Cardiac fibroblast (primary cell): ENCODE data around the gene NEB.

ENCODE experiments used
- DNase-seq, 2 donors: peaks; one replicate each; pipeline versions ENCODE4 v3.0.0 to v3.0.0-alpha.2; 2010; ENCODE audit warnings: low read depth in 2 of 2
- H3K4me3 ChIP-seq, 2 donors: replicated peaks in 1 of 2; 1 replicate in 1 of 2; 2 replicates in 1 of 2; pipeline ENCODE4 v1.5.1; 2011; ENCODE audit warnings: low read depth in 2 of 2, low read length in 2 of 2, mild to moderate bottlenecking in 2 of 2, moderate library complexity in 1 of 2
- TF ChIP-seq, protein P1 (sequence below): IDR thresholded peaks from one replicate; pipeline ENCODE4 v1.5.1; 2011; ENCODE audit warnings: low read depth, mild to moderate bottlenecking, low read length, inconsistent platforms

The NEB gene

DNA sequence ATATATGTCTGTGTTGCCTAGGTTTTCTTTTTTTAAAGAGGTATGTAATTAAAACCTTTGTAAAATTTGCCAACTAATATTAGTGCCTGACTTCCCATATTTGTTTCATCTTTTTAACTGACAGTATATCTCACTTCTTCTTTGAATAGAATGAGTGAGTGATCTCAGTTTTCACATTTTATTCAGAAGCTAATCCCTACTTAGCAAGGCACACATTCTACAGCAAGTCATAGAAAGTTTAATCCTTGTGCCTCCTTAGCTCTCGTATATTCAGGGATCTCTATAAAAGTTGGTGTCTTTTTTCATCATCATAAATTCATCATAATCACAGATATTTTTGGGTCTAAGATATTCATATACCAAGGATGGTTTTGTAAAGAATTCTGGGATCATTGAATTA is 258.0 kb downstream of the NEB start:
- H3K4me3 ChIP-seq: no peak overlapping the region
- DNase-seq: no peak
- TF ChIP-seq, protein P1, sequence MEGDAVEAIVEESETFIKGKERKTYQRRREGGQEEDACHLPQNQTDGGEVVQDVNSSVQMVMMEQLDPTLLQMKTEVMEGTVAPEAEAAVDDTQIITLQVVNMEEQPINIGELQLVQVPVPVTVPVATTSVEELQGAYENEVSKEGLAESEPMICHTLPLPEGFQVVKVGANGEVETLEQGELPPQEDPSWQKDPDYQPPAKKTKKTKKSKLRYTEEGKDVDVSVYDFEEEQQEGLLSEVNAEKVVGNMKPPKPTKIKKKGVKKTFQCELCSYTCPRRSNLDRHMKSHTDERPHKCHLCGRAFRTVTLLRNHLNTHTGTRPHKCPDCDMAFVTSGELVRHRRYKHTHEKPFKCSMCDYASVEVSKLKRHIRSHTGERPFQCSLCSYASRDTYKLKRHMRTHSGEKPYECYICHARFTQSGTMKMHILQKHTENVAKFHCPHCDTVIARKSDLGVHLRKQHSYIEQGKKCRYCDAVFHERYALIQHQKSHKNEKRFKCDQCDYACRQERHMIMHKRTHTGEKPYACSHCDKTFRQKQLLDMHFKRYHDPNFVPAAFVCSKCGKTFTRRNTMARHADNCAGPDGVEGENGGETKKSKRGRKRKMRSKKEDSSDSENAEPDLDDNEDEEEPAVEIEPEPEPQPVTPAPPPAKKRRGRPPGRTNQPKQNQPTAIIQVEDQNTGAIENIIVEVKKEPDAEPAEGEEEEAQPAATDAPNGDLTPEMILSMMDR: no peak

DNA sequence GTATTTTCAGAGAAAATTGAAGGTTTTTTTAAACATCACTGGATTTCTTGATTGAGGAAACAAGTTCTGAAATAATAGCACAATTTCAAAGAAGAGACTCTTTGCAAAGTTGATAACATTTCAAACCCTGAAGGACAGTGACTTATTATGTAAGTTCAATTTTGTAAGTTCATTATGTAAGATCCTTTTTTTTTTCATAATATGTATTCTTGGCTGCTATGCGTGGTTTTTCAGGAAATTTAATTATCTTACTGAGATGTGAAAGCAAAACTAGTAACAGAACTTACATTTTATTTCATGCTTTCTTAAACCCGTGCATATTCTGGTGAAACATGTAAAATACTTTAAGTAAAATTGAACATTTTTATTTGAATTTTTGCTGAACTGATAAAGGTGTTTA is 259.2 kb downstream of the NEB start:
- DNase-seq: no peak
- TF ChIP-seq, protein P1: no peak
- H3K4me3 ChIP-seq: no peak overlapping the region

DNA sequence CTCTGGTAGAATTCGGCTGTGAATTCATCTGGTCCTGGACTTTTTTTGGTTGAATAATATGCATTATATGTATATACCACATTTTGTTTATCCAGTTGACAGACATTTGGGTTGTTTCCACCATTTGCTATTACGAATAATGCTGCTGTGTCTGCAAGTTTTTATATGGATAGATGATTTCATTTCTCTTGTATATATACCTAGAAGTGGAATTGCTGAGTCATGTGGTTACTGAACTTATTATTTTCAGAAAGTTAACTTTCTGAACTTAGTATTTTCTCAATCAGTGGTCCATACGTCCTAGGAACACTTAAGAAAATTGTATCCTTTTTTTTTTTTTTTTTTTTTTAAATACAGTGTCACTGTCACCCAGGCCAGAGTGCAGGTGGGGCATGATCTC is 261.3 kb downstream of the NEB start:
- TF ChIP-seq, protein P1: no peak
- no peak for DNase-seq
- H3K4me3 ChIP-seq: no peak overlapping the region

DNA sequence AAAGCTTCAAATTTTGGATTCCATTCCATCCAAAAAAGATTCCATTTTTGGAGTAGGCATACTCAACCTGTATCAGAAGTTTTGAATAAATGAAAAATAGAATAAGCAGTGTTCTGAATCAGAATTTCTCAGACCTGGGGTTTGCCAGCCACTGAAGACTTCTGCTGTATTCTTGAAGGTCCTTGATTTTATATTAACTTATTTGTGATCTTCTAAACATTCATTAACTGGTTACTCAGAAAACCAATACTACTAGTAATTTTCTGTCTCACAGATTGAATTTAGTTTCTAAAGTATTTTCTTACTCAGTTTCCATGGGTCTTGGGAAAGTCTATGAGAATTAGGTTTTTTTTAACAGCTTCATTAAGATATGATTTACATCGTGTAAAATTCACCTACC is 263.7 kb downstream of the NEB start:
- TF ChIP-seq, protein P1: no peak
- H3K4me3 ChIP-seq: no peak overlapping the region
- no peak for DNase-seq

DNA sequence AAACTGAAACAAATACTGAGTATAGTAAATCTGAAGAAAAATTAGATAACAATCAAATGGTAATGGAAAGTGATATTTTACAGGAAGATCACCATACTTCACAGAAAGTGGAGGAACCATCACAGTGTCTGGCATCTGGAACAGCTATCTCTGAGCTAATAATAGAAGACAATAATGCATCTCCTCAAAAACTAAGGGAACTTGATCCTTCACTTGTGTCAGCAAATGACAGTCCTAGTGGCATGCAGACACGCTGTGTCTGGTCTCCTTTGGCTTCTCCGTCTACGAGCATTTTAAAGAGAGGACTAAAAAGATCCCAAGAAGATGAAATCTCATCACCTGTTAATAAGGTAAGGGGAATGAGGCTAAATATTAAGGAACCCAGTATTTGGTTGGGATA is 268.5 kb downstream of the NEB start:
- TF ChIP-seq, protein P1: no peak
- DNase-seq: no peak
- no peak overlapping the region for H3K4me3 ChIP-seq

DNA sequence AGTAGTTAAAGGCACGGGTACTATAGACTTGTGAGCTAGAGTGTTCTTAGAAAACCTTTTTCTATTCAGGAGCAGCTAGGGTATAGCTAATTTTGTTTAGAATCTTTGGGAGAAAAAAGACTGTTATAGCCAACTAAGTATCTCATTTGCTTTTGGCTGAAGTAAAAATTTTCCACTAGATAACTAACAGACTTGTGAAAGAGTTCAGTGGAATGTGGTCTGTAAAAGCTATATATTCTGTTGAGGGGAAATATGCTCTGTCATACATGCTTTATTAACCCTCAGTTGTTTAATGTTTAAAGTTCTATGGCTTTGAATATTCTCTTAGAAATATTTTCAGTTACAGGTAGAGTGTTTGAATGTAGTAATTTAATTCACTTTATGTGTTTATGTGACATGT is 274.9 kb downstream of the NEB start:
- peak; percentile 8 to 67 for DNase-seq
- TF ChIP-seq, protein P1: no peak
- no peak overlapping the region for H3K4me3 ChIP-seq

DNA sequence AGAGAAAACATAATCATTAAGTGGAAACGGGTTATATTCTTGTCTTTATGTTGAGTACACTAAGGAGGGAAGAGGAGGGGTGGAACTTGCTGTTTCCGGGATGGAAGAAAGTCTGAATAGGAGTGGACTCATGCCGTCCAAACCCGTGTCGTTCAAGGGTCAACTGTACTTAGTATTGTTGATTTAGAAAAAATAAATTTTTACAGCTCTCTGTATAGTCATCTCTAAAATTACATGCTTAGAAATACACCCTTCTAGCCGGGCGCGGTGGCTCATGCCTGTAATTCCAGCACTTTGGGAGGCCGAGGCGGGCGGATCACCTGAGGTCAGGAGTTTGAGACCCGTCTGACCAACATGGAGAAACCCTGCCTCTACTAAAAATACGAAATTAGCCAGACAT is 295.1 kb downstream of the NEB start:
- TF ChIP-seq, protein P1: no peak
- DNase-seq: no peak

More for the DNA sequence above, 295.1 kb downstream of the NEB start:
- H3K4me3 ChIP-seq: no peak overlapping the region
